Gastroesophageal sphincter (tissue), 4 donors: ENCODE results near the gene SEMA3C. TPM values are rescaled to one million over a fixed set of nuclear protein-coding genes. Genes with fewer than 3 reads are reported as not detected.

ENCODE experiments used
- ATAC-seq: fragments of 150-250 bp; one replicate; pipeline ENCODE4 v1.9.1; 2016; ENCODE audit warnings: mild to moderate bottlenecking, moderate library complexity
- H3K27ac ChIP-seq, 4 donors: fragments of 200-600 bp; sonication (generic) in 3 of 4; 1 replicate in 3 of 4; 2 replicates in 1 of 4; pipeline ENCODE4 v1.5.1; 2016 to 2019
- H3K27me3 ChIP-seq: fragments of 200-600 bp; sonication (generic); one replicate; pipeline ENCODE4 v1.5.1; 2019
- H3K36me3 ChIP-seq, 2 donors: fragments of 200-600 bp; sonication (generic); one replicate each; pipeline ENCODE4 v1.5.1; 2019; ENCODE audit warnings: control low read depth in 1 of 2
- H3K4me1 ChIP-seq, 3 donors: fragments of 200-600 bp; sonication (generic); 1 replicate in 2 of 3; 2 replicates in 1 of 3; pipeline ENCODE4 v1.5.1; 2016 to 2019; ENCODE audit warnings: control low read depth in 2 of 3
- H3K4me3 ChIP-seq, 2 donors: fragments of 200-600 bp; sonication (generic); one replicate each; pipeline ENCODE4 v1.5.1; 2019; ENCODE audit warnings: mild to moderate bottlenecking in 1 of 2, moderate library complexity in 1 of 2
- H3K9me3 ChIP-seq, 3 donors: fragments of 200-600 bp; sonication (generic); one replicate each; pipeline ENCODE4 v1.5.1; 2017 to 2019; ENCODE audit warnings: control low read depth in 2 of 3
- CTCF ChIP-seq, 4 experiments: fragments of 200-600 bp in 2 of 4; fragments of 450-650 bp in 2 of 4; sonication (generic) in 1 of 4; IDR thresholded peaks; one replicate each; pipeline ENCODE4 v1.5.1; 2017 to 2019; ENCODE audit warnings: antibody characterized with exemption in 4 of 4, mild to moderate bottlenecking in 2 of 4, moderate library complexity in 2 of 4
- EP300 ChIP-seq: sonication (generic); formaldehyde crosslinking; IDR thresholded peaks from one replicate; pipeline ENCODE4 v1.6.1; 2017; ENCODE audit warnings: antibody characterized with exemption, mild to moderate bottlenecking
- POLR2A ChIP-seq, 2 donors: fragments of 450-650 bp; IDR thresholded peaks; one replicate each; pipeline ENCODE4 v1.6.1; 2017; ENCODE audit warnings: antibody characterized with exemption in 2 of 2, mild to moderate bottlenecking in 2 of 2, moderate library complexity in 1 of 2
- POLR2AphosphoS5 ChIP-seq: sonication (generic); formaldehyde crosslinking; IDR thresholded peaks from one replicate; pipeline ENCODE4 v1.6.1; 2017; ENCODE audit warnings: antibody characterized with exemption
- WGBS, 2 donors: methylation state at CpG; one replicate each; pipeline ENCODE4 v1.1.5; 2018; ENCODE audit warnings: low coverage in 1 of 2; 5-methylcytosine and 5-hydroxymethylcytosine counted together
- total RNA-seq, 4 donors: library from RNA; depleted of rRNA; stranded (reverse); fragments of >200 nt; gene quantifications; one replicate each; pipeline ENCODE4 v1.1.0, GENCODE V29; 2016

Gene SEMA3C
- total RNA-seq, 4 donors from 2014 or later = 115 to 189 (median 160) TPM

GRCh38 chr7:80708123-80708522 is 210.7 kb downstream of the SEMA3C start:
- no peak overlapping the region for H3K27ac ChIP-seq
- H3K4me1 ChIP-seq = no peaks in the 10 kb centered on the region
- H3K9me3 ChIP-seq = no peaks in the 10 kb centered on the region
- no peak for ATAC-seq
- H3K4me3 ChIP-seq = no peak overlapping the region
- WGBS, 2 donors = 87 to 94% methylated on average over 2 of the region's 2 CpGs
- TF ChIP-seq EP300 = no peak
- no peak for TF ChIP-seq POLR2A (IDR thresholded peaks at IDR 0.05)
- TF ChIP-seq POLR2AphosphoS5 = no peak
- no peak for TF ChIP-seq CTCF (IDR thresholded peaks at IDR 0.05)
- H3K27me3 ChIP-seq = no peaks in the 10 kb centered on the region
- no peaks in the 10 kb centered on the region for H3K36me3 ChIP-seq

- 94 to 100% methylated on average over 1 of the region's 1 CpG for WGBS, 2 donors
- ATAC-seq = no peak
- Histone ChIP-seq H3K27me3 (no peaks in the 10 kb centered on the region), H3K36me3 (no peaks in the 10 kb centered on the region), H3K27ac (no peak overlapping the region), H3K9me3 (no peaks in the 10 kb centered on the region), H3K4me1 (no peaks in the 10 kb centered on the region), H3K4me3 (no peak overlapping the region)
- TF ChIP-seq POLR2A (IDR thresholded peaks at IDR 0.05) (no peak), POLR2AphosphoS5 (no peak), EP300 (no peak), CTCF (IDR thresholded peaks at IDR 0.05) (no peak)
Measured at GRCh38 chr7:80707318-80707717, 211.5 kb downstream of the SEMA3C start.

GRCh38 chr7:80705130-80705781 is 213.6 kb downstream of the SEMA3C start:
- no peak for TF ChIP-seq EP300
- no peak for TF ChIP-seq POLR2AphosphoS5
- TF ChIP-seq POLR2A (IDR thresholded peaks at IDR 0.05) = no peak
- TF ChIP-seq CTCF (IDR thresholded peaks at IDR 0.05) = no peak
- Histone ChIP-seq H3K9me3 (no peaks in the 10 kb centered on the region), H3K4me1 (peaks cover 0 to 6% (median under 1%) of the 10 kb centered on the region in 3 donors), H3K27me3 (no peaks in the 10 kb centered on the region), H3K27ac (no peak overlapping the region), H3K36me3 (no peaks in the 10 kb centered on the region), H3K4me3 (no peak overlapping the region)
- 63% methylated on average over 2 of the region's 2 CpGs for WGBS, 2 donors
- no peak for ATAC-seq

GRCh38 chr7:80703272-80703671 is 215.6 kb downstream of the SEMA3C start:
- ATAC-seq = no peak
- TF ChIP-seq CTCF (IDR thresholded peaks at IDR 0.05) (no peak), EP300 (no peak), POLR2AphosphoS5 (no peak), POLR2A (IDR thresholded peaks at IDR 0.05) (no peak)
- no peaks in the 10 kb centered on the region for H3K36me3 ChIP-seq
- WGBS, 2 donors = 77 to 91% methylated on average over 1 of the region's 1 CpG
- no peak overlapping the region for H3K4me3 ChIP-seq
- H3K4me1 ChIP-seq = peaks cover 4 to 20% (median 11%) of the 10 kb centered on the region in 3 donors
- no peaks in the 10 kb centered on the region for H3K9me3 ChIP-seq
- H3K27me3 ChIP-seq = no peaks in the 10 kb centered on the region
- no peak overlapping the region for H3K27ac ChIP-seq

GRCh38 chr7:80699721-80700256 is 219.1 kb downstream of the SEMA3C start:
- Histone ChIP-seq H3K27ac (peak overlapping the region in 2 of 4 donors; percentile 30 to 31), H3K9me3 (peaks cover 0 to 4% (median 0%) of the 10 kb centered on the region in 3 donors), H3K4me3 (no peak overlapping the region), H3K27me3 (no peaks in the 10 kb centered on the region), H3K36me3 (no peaks in the 10 kb centered on the region), H3K4me1 (peaks cover 4 to 20% (median 11%) of the 10 kb centered on the region in 3 donors)
- TF ChIP-seq POLR2AphosphoS5 (no peak), POLR2A (IDR thresholded peaks at IDR 0.05) (no peak)
- WGBS, 2 donors = 29 to 37% methylated on average over 4 of the region's 4 CpGs
- ATAC-seq = no peak
